ENCODE measurements around the gene HYOU1.
"Not testable (repeated sequence)": the region's sequence is repeated elsewhere in the genome, so short reads cannot be mapped to it uniquely, and the experiment has no call there.

DNA sequence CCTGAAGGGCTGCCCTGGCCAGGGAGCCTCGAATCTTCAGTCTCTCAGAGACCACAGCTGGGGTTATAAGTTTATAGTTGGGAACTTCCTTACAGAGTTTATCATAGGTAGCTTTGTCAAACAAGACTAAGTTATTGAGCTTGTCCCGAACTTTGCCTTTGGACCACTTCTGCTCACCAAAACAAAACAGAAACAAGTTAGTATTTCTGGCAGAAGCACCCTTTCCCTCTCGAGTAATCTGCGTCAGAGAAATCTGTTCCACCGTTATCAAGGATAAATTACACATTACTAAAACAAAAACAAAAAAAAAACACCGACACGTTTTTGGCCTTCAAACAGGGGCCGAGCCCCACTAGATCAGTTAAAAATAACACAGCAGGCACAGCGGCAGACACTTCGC is 39.6 kb downstream of the HYOU1 start:
- TF ChIP-seq, protein P1, sequence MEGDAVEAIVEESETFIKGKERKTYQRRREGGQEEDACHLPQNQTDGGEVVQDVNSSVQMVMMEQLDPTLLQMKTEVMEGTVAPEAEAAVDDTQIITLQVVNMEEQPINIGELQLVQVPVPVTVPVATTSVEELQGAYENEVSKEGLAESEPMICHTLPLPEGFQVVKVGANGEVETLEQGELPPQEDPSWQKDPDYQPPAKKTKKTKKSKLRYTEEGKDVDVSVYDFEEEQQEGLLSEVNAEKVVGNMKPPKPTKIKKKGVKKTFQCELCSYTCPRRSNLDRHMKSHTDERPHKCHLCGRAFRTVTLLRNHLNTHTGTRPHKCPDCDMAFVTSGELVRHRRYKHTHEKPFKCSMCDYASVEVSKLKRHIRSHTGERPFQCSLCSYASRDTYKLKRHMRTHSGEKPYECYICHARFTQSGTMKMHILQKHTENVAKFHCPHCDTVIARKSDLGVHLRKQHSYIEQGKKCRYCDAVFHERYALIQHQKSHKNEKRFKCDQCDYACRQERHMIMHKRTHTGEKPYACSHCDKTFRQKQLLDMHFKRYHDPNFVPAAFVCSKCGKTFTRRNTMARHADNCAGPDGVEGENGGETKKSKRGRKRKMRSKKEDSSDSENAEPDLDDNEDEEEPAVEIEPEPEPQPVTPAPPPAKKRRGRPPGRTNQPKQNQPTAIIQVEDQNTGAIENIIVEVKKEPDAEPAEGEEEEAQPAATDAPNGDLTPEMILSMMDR (optimal IDR thresholded peaks at IDR 0.05 in 1 of 3, IDR thresholded peaks at IDR 0.05 in 1 of 3, conservative IDR thresholded peaks at IDR 0.05 in 1 of 3; ENCODE audit: extremely low read depth in 1 of 3, insufficient read depth in 2 of 3, low read length in 3 of 3) = not testable (repeated sequence)
- TF ChIP-seq EZH2 (IDR thresholded peaks at IDR 0.05; ENCODE audit: low read length) = not testable (repeated sequence)
